ENCODE data around the gene MEF2D.

MEF2D gene

GRCh38 chr1:156499194-156499841, 1.3 kb downstream of the MEF2D start:
- DNase-seq: no peak

- peak; percentile 20 for DNase-seq
Measured at GRCh38 chr1:156498432-156499193, 2.0 kb downstream of the MEF2D start.

- no peak for DNase-seq
Measured at GRCh38 chr1:156497743-156498431, 2.7 kb downstream of the MEF2D start.

- DNase-seq: peak; percentile 24
Measured at GRCh38 chr1:156497078-156497742, 3.4 kb downstream of the MEF2D start.

GRCh38 chr1:156496211-156496761, 4.3 kb downstream of the MEF2D start:
- DNase-seq: peak; percentile 96

GRCh38 chr1:156495401-156496140, 5.0 kb downstream of the MEF2D start:
- DNase-seq: no peak

- DNase-seq: peak; percentile 71
Measured at GRCh38 chr1:156494309-156494895, 6.2 kb downstream of the MEF2D start.

- peak; percentile 54 for DNase-seq
Measured at GRCh38 chr1:156493742-156494141, 6.8 kb downstream of the MEF2D start.

- peak; percentile 81 for DNase-seq
Measured at GRCh38 chr1:156493154-156493631, 7.4 kb downstream of the MEF2D start.

GRCh38 chr1:156492591-156493080, 7.9 kb downstream of the MEF2D start:
- DNase-seq: peak; percentile 92

- peak; percentile 66 for DNase-seq
Measured at GRCh38 chr1:156492013-156492590, 8.5 kb downstream of the MEF2D start.

- peak; percentile 45 for DNase-seq
Measured at GRCh38 chr1:156491151-156491949, 9.2 kb downstream of the MEF2D start.

- DNase-seq: peak; percentile 60
Measured at GRCh38 chr1:156490401-156491032, 10.1 kb downstream of the MEF2D start.

GRCh38 chr1:156489935-156490293, 10.7 kb downstream of the MEF2D start:
- DNase-seq: no peak

GRCh38 chr1:156489166-156489934, 11.2 kb downstream of the MEF2D start:
- peak; percentile 87 for DNase-seq

GRCh38 chr1:156488566-156489165, 11.9 kb downstream of the MEF2D start:
- peak; percentile 68 for DNase-seq

GRCh38 chr1:156487862-156488261, 12.7 kb downstream of the MEF2D start:
- no peak for DNase-seq
